SKM-1 treated with dmso at 0.1 percent for 144 hours (cell line): Measurements from ENCODE around the gene MYD88.

ENCODE experiments used
- DNase-seq: peaks from one replicate; lab custom pipeline; 2025; ENCODE audit not compliant: unreplicated experiment; lab: John Stamatoyannopoulos, UW

Gene MYD88

DNA sequence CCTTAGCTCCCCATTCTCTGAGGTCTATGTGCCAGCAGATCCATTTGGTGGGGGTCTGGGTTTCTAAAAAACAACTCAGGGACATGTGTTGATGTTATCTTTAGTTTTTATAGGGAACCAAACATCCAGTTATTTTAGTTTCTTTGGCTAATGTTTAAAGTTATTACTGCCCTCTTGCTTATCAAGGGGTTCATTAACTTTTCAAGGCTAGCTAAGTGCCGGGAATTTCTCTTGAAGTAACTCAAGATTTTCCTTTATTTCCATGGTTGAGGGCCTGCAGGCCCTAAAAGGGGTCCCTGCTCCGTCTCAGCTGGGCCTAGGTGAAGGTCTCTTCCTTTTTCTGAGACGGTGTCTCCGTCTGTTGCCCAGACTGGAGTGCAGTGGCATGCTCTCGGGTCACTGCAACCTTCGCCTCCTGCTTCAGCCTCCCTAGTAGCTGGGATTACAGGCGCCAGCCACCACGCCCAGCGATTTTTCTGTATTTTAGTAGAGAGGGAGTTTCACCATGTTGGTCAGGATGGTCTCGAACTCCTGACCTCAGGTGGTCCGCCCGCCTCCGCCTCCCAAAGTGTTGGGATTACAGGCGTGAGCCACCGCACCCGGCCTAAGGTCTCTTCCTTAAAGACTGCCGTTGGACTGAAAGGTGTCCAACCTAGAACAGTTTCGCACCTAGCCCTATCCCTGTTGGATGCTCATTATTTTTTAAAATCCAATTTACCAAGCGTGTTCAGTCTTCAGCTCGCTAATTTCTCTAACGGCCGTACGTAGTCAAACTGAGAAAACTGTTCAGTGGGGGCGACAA lies 25.6 kb downstream of the MYD88 start:
- DNase-seq = no peak

DNA sequence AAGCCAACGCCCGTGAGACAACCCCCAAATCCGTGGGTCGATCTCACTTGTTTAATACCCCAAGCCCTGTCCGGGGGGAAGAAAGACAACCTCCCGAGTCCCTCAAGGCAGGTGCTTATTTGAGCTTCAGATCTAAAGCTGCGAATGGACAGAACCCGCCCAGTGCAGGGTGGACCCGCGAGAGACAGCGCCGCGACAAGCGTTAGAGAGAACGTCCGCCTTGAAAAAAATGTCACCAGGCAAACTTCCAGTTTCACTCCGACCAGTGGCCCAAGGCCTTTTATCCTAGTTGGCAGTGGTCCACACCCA lies 26.1 kb downstream of the MYD88 start:
- DNase-seq = no peak

DNA sequence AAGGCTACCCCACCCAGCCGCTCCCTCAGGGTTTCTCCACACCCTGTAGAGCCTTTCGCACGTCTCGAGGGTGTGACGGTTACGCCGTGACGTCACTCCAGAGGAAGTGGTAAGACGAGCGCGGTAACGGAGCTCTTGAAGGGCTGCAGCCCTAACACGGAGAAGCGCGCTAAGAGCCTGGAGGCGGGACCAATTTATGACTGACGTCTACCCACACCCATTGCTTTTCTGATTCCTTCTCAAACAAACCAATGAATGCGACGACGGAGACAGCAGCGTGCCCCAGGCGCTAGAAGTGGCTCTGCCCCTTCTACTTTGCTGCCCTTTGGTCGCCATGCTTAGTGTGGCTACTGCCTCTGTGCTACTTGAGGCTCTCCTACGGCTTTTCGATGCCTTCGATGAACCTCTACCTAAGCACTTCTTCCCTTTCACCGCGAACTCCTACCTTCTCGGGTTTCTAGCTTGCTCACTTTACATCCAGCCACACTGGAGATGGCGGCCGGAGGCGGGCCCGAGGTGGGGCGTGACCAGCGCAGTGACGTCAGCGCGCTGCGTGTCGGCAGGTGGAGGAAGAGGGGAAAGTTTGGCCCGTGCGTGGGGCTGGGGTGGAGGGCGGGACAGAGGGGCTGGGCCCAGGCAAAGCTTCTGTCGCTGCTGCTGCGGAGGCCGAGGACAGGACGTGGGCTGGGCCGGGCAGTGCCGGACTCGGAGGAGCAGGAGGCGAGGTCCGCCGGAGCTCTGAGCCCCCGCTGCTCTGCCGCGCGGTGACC lies 26.7 kb downstream of the MYD88 start, which contains the start of gene OXSR1:
Gene OXSR1 (plus strand): TSS at position 586 of the 770 bp plus-strand sequence. CDS start 340 bp downstream, outside the sequence.
- peak; percentile 100 for DNase-seq

DNA sequence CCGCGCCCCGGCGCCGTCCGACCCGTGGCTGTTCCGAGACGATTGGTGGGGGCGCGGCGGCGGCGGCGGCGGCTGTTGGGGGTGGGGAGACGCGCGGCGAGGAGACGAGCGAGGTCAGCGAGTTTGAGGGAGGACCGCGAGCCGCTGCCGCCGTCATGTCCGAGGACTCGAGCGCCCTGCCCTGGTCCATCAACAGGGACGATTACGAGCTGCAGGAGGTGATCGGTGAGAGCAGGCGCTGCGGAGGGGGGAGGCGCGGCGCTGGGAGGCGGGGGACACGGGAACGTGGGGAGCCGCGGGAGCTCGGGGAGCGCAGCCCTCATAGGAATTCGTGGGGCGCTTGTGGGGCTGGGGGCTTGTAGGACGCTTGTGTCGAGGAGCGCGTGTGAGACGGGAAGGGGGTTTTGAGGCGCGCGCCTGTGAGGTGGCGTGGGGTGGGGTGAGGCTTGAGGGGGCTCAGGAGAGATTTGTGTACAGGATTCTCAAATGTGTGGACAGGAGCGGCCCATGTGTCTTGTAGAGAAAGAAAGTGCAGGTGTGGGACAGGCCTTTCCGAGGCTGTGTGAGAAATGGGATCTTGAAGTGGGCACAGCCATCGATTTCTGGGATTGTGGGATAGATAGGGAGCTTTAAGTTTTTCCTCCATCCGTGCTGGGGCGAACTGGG lies 27.4 kb downstream of the MYD88 start:
- DNase-seq = no peak

DNA sequence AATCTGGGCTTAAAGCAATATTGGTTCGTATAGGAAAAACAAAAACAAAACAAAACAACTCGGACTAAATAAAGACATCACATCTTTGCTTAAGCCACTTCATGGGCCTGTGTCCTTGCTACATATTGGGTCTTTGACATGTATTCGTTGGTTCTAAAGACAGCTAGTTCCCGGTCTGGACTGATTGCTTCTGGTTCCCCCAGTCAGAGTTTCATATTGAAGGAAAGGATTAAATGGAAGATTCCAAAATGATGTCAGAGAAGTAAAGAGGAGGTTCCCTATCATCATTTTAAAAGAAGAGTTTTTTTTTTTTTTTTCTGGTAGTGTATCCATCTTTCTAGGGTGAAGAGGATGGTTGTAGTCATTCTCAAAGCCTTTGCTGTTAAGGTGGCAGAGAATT lies 29.1 kb downstream of the MYD88 start:
- DNase-seq = no peak

DNA sequence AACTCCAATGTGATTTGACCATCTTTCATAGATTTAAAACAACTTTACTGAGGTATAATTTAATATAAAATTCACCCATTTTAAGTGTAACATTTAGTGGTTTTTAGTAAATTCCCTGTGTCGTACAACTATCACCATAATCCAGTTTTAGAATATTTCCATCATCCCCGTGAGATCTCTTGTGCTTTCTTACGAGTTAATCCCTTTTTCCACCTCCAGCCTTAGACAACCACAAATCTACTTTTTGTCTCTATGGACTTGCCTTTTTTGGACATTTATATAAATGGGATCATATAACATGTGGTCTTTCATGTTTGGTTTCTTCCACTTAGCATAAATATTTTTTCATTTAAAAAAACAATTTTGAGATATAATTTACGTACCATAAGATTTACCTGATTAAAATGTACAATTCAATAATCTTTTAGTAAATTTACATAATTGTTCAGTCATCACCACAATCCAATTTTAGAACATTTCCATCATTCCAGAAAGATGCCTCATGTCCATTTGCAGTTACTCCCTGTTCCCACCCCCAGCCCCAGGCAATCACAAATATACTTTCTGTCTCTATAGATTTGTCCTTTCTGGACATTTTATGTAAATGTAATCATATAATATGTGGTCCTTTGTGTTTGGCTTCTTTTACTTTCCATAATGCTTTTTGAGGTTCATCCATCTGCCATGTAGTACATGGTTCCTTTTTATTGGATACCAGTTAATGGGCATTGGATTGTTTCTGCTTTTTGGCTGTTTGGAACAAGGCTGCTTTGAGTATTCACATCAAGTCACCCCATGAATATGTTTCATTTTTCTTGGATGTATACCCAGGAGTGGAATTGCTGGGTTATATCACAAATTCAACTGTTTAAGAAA lies 29.9 kb downstream of the MYD88 start:
- DNase-seq = no peak

DNA sequence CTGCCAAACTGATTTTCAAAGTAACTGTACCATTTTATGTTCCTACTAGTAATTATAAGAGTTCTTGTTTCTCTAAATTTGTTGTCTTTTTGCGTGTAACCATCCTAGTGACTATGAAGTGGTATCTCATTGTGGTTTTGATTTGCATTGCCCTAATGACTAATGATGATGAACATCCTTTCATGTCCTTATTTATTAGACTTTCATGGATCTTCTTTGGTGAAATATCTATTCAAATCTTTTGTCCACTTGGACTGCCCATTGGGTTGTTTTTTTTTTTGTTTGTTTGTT lies 30.5 kb downstream of the MYD88 start:
- no peak for DNase-seq

DNA sequence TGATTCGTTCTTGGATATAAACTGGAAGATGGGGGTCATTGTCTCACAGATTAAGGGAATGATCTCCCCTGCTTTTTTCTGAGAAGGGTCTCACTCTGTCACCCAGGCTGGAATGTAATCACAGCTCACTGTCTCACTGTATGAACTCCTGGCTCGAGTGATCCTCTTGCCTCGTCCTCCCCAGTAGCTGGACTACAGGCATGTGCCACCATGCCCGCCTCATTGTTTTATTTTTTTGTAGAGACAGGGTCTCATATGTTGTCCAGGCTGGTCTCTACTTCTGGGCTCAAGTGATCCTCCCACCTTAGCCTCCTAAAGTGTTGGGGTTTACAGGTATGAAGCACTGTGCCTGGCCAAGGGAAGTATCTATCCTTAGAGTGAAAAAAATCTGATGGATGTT lies 32.3 kb downstream of the MYD88 start:
- DNase-seq = no peak

DNA sequence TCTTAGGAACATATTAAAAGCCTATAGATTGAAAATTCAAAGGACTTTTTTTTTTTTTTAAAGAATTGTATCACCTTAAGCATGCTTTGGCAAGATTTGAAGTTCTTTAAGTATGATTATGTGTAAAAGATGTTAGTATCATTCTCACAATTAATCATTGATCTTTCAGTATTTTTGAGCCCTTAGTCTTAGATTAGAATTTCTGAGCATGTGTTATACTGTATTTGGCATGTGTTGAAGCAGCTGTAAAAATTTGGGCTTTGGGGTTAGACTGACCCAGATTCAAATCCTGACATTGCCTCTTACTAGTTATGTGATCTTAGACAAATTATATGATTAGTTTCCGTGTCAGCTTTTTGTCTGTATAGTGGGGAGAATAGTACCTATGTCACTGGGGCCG lies 33.2 kb downstream of the MYD88 start:
- no peak for DNase-seq

DNA sequence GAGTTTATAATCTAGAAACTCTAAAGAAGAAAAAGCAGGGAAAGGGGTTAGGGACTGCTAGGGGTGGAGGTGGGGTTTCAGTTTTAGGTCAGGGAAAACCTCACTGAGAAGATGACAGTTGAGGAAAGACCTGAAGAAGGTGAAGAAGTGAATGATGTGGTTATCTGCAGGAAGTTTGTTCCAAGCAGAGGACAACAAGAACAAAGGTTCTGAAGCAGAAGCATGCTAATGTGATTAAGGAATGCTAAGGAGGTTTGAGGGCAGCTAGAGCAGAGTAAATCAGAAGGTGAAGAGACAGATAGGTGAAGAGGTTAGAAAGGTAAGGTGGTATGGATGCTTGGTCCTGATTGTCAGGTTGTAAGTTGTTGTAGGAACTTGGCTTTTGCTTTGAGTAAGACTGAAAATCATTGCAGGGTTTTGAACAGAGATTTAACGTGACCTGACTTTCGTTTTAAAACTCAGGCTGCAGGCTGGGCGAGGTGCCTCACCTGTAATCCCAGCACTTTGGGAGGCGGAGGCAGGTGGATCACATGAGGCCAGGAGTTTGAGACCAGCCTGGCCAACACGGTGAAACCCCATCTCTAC lies 35.5 kb downstream of the MYD88 start:
- DNase-seq = no peak

DNA sequence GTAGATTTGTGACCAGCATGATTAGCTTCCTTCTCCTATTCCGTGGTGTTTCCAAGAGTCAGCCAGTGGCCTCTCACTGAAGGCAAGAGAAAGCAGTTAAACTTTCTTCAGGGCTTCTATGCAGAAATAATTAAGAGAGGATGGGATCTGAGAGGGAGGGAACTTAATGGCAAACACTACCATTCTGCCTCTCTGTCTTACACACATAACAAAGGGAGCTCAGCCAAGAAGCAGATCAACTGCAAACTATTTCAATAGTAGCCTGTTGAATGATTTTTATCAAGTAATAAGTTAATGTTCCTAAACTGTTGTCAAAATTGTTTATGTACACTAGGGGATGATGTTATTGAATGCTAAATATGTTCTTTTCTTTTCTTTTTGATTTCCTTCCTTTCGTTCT lies 38.7 kb downstream of the MYD88 start:
- DNase-seq = no peak

DNA sequence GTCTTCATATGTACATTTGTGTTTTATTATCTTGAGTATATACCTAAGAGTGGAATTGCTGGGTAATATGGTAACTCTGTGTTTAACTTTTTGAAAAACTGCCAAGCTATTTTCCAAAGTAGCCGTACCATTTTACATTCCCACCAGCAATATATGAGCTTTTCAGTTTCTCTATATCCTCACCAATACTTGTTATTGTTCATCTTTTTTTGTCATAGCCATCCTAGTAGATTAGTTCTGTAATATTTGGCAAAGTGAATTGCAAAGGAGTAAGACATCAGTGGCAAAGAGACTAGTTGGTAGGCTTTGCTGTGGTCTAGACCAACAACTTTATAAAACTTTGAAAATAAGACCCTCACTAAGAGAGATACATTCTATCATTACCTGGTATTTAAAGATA lies 48.3 kb downstream of the MYD88 start:
- no peak for DNase-seq

DNA sequence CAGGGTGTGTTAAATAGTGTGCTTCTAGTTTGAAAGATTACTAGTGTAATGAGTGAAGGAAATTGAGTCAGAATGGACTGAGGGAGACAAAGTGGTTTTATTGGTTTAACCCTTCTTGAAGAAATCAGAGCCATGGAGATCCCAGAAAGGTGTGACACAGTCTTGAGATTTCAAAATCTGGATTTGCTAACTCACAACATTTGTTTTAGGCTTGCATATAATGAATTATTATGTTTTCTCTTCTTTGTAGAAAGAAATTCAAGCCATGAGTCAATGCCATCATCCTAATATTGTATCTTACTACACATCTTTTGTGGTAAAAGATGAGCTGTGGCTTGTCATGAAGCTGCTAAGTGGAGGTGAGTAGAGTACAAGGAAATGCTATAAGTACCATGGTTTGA lies 52.0 kb downstream of the MYD88 start:
- DNase-seq = no peak
